NCI-H524 treated with DMSO at 0.1 percent for 48 hours (cell line): Measurements from ENCODE around the gene CPSF7.
"Not testable (repeated sequence)": the region's sequence is repeated elsewhere in the genome, so short reads cannot be mapped to it uniquely, and the experiment has no call there.

Source experiments
- DNase-seq: peaks from one replicate; lab custom pipeline; 2025; lab: John Stamatoyannopoulos, UW

CPSF7 gene, protein sequence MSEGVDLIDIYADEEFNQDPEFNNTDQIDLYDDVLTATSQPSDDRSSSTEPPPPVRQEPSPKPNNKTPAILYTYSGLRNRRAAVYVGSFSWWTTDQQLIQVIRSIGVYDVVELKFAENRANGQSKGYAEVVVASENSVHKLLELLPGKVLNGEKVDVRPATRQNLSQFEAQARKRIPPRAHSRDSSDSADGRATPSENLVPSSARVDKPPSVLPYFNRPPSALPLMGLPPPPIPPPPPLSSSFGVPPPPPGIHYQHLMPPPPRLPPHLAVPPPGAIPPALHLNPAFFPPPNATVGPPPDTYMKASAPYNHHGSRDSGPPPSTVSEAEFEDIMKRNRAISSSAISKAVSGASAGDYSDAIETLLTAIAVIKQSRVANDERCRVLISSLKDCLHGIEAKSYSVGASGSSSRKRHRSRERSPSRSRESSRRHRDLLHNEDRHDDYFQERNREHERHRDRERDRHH

GRCh38 chr11:61429691-61430582 is at the start of gene CPSF7, which contains the start of gene SDHAF2:
Gene CPSF7 (minus strand): TSS chr11:61429975. CDS start chr11:61429235, 740 bp downstream.
Gene SDHAF2 (plus strand): TSS chr11:61430124. CDS start chr11:61430147, 23 bp downstream.
- DNase-seq = peak; percentile 38

- no peak for DNase-seq
These were observed 48.0 kb upstream of the CPSF7 start for GRCh38 chr11:61477727-61478148.

DNA sequence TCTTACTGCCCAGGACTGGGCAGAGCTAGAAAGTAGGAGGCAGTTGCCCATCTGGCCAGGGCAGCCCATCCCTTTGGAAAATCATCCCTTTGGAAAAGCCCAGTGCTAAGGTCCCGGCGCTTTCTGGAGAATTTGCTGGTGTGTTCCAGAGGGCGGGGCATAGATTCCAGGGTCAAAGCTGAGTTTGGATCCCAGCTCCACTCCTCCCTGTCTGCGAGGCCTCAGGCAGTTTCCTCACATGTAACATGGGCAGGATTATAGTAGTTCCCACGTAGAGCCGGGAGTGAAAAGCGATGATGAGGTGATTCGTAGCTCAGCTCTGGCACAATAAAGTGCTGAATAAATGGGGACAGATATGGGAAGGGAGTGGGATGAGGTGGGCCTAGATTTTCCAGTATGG is 47.4 kb upstream of the CPSF7 start:
- DNase-seq = no peak

- no peak for DNase-seq
These were observed 46.6 kb upstream of the CPSF7 start for GRCh38 chr11:61476371-61476770.

- no peak for DNase-seq
These were observed 45.7 kb upstream of the CPSF7 start for GRCh38 chr11:61475433-61475832.

DNA sequence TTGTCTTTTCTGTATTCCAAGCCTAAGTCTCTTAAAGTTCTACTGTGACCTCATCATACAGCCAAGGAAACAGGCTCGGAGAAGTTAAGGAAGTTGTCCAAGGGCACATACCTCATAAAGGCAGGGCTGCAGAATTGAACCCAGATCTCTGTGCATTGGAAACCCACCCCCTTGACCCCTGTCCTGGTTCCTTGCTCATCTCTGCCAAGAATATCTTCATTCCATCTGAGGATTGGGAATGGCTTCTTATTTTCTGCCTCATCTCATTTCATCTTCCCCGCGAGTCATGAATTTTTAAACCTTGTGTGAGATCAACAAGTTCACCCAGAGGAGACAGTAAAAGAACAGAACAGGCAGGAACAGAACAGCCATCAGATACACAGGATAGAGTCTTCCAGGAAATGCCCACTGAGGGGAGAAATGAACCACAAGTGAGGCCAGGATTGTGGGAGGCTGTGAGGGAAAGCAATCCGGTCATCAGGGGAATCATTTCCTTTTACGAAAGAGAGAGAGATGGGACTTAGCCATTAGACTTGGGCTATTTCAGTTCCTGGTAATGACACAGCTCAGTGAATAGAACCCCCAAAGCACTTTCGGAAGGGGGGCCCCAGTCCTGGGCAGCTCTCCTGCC is 44.4 kb upstream of the CPSF7 start:
- DNase-seq = no peak

DNA sequence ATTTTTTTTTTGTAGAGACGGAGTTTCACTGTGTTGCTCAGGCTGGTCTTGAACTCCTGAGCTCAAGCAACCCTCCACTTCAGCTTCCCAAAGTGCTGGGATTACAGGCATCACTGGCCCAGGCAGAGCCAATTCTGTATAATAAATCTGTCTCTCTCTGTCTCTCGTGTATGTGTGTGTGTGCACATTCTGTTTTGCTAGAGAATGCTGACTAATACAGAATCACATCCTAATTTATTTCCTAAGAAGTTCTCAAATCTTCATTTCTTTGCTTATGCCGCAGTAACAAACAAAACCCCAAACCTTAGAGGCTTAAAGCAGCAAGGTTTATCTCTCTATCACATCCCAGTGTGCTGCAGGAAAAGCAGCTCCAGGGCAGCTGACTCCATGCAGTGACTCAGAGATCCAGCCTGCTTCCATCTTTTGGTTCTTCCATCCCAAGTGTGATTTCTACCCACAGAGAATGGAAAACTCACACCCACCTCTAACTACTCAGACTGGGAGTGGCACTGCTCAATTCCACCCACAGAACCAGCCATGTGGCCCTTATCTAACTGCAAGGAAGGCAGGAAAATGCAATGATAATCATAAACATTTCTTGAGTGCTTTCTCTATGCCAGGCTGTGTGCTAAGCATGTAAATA is 43.7 kb upstream of the CPSF7 start:
- no peak for DNase-seq

DNA sequence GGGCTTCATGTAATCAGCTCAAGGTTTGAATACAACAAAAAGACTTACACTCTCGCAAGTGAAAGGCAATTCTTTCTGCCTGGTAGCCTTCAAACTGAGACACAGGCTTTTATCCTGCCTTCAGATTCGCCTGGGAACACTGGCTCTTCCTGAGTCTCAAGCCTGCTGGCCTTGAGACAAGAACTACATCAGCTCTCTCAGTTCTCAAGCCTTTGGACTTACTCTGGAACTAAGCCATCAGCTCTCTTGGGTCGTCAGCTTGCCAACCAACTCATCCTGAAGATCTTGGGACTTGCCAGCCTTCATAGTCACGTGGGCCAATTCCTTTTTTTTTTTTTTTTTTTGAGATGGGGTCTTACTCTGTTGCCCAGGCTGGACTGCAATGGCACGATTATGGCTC is 43.1 kb upstream of the CPSF7 start:
- DNase-seq = no peak

DNA sequence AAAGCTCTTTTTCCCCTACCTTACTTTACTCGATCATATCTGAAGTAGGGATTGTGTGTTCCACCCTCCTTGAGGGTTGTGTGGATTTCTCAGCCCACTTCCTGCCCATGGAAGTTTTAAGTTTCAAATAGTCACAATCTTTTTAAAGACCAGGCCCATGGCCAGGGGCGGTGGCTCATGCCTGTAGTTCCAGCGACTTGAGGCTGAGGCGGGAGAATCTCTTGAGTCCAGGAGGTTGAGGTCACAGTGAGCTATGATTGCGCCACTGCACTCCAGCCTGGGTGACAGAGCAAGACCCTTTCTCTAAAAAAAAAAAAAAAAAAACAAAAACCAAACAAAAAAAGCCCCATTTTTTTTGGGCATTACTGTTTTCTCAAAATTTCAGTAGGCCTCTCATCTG is 42.5 kb upstream of the CPSF7 start:
- DNase-seq = no peak

DNA sequence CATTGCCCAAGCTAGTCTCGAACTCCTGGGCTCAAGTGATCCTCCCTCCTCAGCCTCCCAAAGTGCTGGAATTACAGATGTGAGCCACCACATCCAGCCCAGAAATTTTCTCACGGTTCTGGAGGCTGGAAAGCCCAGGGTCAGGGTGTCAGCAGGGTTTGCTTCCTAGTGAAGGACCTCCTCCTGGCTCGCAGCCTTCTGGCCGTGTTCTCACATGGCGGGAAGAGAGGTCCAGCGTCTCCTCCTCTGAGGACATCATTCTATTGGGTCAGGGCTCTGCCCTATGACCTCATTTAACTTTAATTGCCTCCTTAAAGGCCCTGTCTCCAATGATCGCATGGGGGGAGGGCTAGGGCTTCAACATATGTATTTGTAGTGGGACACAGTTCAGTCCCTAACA is 38.2 kb upstream of the CPSF7 start:
- no peak for DNase-seq

DNA sequence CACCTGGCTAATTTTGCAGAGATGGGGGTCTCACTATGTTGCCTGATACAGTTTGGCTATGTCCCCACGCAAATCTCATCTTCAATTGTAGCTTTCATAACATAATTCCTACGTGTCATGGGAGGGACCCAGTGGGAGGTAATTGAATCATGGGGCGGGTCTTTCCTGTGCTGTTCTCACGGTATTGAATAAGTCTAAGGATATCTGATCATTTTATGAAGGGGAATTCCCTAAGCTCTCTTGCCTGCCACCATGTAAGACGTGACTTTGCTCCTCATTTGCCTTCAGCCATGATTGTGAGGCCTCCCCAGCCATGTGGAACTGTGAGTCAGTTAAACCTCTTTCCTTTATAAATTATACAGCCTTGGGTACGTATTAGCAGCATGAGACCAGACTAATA is 37.8 kb upstream of the CPSF7 start:
- DNase-seq = not testable (repeated sequence)

DNA sequence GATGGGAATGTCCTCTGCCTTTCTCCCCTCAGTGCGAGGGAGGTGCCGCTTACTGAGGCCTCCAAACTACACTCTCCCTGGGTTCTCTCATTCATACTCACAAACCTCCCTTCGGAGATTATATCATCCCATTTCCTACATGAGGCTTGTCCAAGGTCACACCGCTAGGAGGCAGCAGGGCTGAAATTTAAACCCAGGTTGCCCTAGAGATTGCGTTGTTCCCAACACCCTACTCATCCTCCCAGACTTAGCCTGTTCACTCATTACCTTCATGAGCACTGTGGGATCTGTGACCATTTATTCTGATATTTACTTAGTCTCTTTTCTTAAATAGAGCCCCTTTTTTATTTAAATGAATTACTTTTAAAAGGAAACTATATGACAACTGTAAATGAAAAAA is 31.2 kb upstream of the CPSF7 start:
- DNase-seq = no peak

DNA sequence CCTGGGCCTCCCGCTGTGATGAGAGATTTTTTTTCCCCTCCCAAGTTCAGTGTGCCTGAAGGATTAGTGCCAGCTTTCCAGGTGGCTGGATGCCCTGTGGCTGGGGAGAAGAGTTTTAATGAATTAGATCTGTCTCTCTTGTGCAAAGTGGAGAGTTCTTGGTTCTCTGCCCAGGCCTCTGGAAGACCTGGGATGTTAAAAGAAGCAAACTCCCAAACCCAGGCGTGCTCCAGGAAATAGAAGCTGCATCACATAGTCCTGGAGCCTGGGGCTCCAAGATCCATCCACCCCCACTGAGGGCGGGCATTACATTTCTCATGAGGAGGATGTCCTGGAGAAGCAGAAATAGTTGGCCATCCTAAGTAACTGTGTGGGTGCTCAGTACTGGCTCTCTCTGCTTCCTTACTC is 30.7 kb upstream of the CPSF7 start:
- peak; percentile 31 for DNase-seq

GRCh38 chr11:61454520-61454919 is 24.7 kb upstream of the CPSF7 start:
- no peak for DNase-seq

DNA sequence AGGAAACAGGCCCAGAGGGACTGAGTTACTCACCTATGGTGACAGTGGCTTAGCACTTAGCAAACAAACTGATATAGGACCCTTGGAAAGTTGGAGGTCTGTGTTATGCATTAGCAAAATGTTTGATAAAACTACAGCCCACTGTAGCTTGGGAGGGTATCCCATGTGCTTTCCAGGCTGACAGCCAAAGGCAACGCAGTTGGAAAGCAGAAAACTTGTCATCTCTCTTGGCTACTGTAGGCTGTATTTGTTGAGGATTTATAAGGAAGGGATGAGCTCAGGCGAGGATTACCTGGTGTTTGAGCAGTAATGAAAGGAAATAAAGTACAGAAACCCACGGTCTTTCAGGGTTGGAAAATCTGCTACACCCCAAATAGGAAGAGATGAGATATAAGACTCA is 23.9 kb upstream of the CPSF7 start:
- DNase-seq = no peak

DNA sequence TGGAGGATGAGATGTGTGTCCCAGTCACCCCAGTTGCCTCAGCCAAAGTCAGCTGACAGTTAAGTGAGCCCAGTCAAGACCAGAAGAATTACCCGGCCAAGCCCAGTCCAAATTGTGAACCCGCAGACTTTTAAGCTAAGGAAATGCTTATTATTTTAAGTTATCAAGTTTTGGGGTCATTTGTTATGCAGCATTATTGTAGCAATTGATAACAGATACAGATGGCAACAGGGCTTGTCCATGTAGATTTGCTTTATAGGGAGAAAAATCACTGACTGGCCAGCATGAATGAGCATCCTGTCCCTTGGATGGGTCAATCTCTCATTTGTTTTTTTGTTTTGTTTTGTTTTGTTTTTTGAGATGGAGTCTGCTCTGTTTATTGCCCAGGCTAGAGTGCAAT is 23.1 kb upstream of the CPSF7 start:
- no peak for DNase-seq

DNA sequence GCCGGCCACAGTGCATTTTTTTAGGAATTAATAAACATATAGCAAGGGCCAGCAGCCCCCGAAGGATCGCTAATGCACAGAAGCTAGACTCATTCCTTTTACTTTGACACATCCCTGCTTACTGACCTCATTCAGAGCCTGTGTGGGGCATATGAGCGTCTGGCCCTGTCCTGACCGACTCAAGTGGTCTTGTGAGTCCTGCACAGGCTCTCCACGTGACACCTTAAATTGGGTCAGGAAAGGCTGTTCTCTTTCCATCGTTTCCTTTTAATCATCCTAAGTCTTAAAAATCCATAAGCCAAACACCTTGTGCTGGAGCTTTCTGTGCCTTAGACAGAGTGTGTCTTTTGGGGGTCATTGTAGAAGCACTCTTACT is 18.8 kb upstream of the CPSF7 start:
- DNase-seq = no peak

DNA sequence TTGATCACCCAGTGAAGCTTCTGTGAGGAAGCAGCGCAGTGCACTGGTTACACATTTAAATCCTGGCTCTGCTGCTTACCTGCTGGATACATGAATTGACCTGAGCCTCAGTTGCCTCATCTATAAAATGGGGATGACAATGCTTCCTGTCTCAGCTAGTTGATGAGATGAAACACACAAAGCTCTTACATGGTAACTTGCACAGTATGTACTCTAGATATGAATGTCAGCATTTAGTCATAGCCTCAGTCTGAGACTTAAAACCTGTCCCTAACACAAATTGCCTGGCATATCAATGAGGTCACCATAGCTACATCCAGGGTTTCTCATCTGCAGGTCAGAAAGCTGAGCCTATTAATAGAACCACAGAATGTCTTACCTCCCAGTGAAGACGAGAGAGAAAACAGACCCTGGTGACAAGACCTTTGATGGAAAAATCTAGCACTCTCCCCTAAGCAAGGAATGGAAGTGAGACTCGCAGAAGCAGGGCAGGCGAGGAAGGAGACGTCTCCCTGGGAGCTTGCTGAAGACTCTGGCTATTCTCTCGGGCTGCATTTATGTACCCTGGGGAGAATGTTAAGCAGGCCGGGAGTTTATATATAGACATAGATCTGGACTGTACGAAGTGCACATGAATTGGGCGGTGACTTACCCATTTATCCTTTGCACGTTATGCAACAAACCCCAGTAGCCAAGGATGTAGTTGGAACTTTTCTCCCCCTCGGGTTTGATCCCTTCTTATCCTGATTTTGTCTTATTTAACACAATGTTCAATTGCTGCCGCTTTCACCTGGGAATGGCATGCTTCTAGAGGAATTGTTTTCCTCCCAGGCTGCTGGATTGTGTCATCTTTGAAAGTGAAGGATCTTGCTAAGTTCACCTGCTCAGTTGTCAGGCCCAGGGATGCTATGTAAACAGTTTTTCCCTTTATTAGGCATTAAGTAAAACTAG is 18.1 kb upstream of the CPSF7 start:
- no peak for DNase-seq

DNA sequence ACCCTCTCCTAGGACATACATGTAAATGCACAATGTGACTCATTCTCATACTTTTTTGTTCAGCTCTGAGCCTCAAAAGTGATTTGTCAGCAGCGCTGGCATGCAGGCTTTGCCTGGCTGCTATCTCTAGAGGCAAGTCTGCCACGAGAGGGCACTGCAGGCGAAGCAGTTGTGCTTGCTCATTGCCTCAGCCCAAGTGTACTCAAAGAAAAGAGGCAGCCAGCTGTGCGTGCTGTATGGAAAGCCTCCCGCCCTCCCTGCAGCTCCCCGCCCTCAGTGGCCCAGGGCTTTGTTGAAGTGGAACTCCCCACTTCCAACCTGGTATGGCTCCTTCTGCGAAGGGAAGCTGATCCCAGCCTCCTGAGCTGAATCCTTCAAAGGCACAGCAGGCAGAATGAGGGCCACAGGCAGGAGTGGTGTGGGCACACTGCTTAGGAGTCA is 16.5 kb upstream of the CPSF7 start:
- DNase-seq = peak; percentile 67

DNA sequence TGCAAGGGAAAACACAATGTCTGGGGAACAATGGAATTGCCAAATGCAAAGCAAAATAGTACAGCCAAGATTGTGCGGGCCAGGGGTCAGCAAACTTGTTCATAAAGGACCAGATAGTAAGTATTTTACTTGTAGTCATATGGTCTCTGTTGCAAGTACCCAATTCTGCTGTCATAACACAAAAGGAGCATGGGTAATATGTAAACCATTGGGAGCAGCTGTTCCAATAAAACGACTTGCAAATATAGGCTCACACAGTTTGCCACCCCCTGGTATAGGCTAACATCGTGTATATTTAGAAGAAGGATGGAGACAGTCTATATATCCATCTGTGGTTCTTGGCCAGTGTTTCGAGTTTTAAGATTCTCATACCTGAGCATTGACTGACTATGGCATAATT is 15.7 kb upstream of the CPSF7 start:
- no peak for DNase-seq

GRCh38 chr11:61442616-61443015 is 12.8 kb upstream of the CPSF7 start:
- no peak for DNase-seq
